Left renal pelvis (tissue), 4 donors: ENCODE measurements around the gene RRH. TPM values are rescaled to one million over a fixed set of nuclear protein-coding genes. Genes with fewer than 3 reads are reported as not detected.
"Not testable (repeated sequence)": the region's sequence is repeated elsewhere in the genome, so short reads cannot be mapped to it uniquely, and the experiment has no call there.

ENCODE experiments used
- DNase-seq, 4 donors: peaks; one replicate each; pipeline ENCODE4 v3.0.0-alpha.2; 2013; ENCODE audit warnings: low read depth in 4 of 4, low spot score in 3 of 4
- polyA plus RNA-seq, 4 donors: library from polyadenylated mRNA; unstranded; fragments of 120-200 nt; gene quantifications; one replicate each; pipeline ENCODE4 v1.2.1, GENCODE V29; 2013; ENCODE audit not compliant: insufficient read length in 4 of 4

RRH gene
- polyA plus RNA-seq, 4 donors: 0.18 to 0.69 (median 0.45) TPM

GRCh38 chr4:109836985-109837384 is 9.2 kb downstream of the RRH start:
- DNase-seq: no peak

- no peak for DNase-seq
Observed at GRCh38 chr4:109846395-109847098, 18.8 kb downstream of the RRH start.

- no peak for DNase-seq
Observed at GRCh38 chr4:109847896-109848442, 20.2 kb downstream of the RRH start, which contains the start of gene LRIT3. TSS of gene LRIT3 (plus strand) at chr4:109848107. CDS start at chr4:109848202, 95 bp downstream.

- no peak for DNase-seq
Observed at GRCh38 chr4:109848501-109848900, 20.7 kb downstream of the RRH start.

GRCh38 chr4:109850601-109851000 is 22.8 kb downstream of the RRH start:
- DNase-seq: no peak

GRCh38 chr4:109859426-109860300 is 31.9 kb downstream of the RRH start:
- not testable (repeated sequence) for DNase-seq

GRCh38 chr4:109861271-109861670 is 33.5 kb downstream of the RRH start:
- no peak for DNase-seq

GRCh38 chr4:109861916-109862511 is 34.2 kb downstream of the RRH start:
- peak in 1 of 4 donors; percentile 5 for DNase-seq

GRCh38 chr4:109864134-109864533 is 36.4 kb downstream of the RRH start:
- DNase-seq: no peak

- DNase-seq: no peak
Observed at GRCh38 chr4:109870061-109870460, 42.3 kb downstream of the RRH start.

GRCh38 chr4:109872065-109872464 is 44.3 kb downstream of the RRH start:
- no peak for DNase-seq

GRCh38 chr4:109872950-109873656 is 45.3 kb downstream of the RRH start:
- DNase-seq: no peak

GRCh38 chr4:109873791-109874514 is 46.2 kb downstream of the RRH start:
- no peak for DNase-seq

GRCh38 chr4:109875106-109875505 is 47.3 kb downstream of the RRH start:
- no peak for DNase-seq

GRCh38 chr4:109875553-109875952 is 47.8 kb downstream of the RRH start:
- not testable (repeated sequence) for DNase-seq

- no peak for DNase-seq
Observed at GRCh38 chr4:109876634-109877265, 49.0 kb downstream of the RRH start.

- DNase-seq: no peak
Observed at GRCh38 chr4:109877400-109877799, 49.6 kb downstream of the RRH start.

- DNase-seq: no peak
Observed at GRCh38 chr4:109878355-109878754, 50.6 kb downstream of the RRH start.

GRCh38 chr4:109879081-109879480 is 51.3 kb downstream of the RRH start:
- no peak for DNase-seq
